Cerebellar nuclear complex (tissue), 1 donor: ENCODE results near the gene BATF2.

Source experiments
- DNase-seq, 2 experiments: peaks; one replicate each; lab custom pipeline; 2025; lab: John Stamatoyannopoulos, UW

BATF2 gene

GRCh38 chr11:64963072-64963631, 33.6 kb downstream of the BATF2 start:
- DNase-seq: no peak

- no peak for DNase-seq
These were observed 36.1 kb downstream of the BATF2 start for GRCh38 chr11:64960719-64961118.

GRCh38 chr11:64959498-64959897, 37.3 kb downstream of the BATF2 start:
- no peak for DNase-seq

GRCh38 chr11:64954201-64954600, 42.6 kb downstream of the BATF2 start:
- no peak for DNase-seq

- DNase-seq: no peak
These were observed 45.2 kb downstream of the BATF2 start for GRCh38 chr11:64951529-64951928.

GRCh38 chr11:64947208-64947814, 49.5 kb downstream of the BATF2 start:
- DNase-seq: no peak
